DND-41 (cell line): Measurements from ENCODE around the gene HNF1B.

Experiments used
- CTCF ChIP-seq: IDR thresholded peaks from 2 replicates; pipeline ENCODE4 v1.5.1; 2012; ENCODE audit warnings: borderline replicate concordance, low read length, moderate library complexity, mild to moderate bottlenecking; ENCODE audit not compliant: poor library complexity, severe bottlenecking; ENCODE audit errors: extremely low read depth
- EZH2 ChIP-seq: IDR thresholded peaks from 3 replicates; pipeline ENCODE4 v1.6.1; 2012; ENCODE audit warnings: borderline replicate concordance, low read depth, mild to moderate bottlenecking, moderate library complexity, low read length, inconsistent platforms; ENCODE audit not compliant: severe bottlenecking

DNA sequence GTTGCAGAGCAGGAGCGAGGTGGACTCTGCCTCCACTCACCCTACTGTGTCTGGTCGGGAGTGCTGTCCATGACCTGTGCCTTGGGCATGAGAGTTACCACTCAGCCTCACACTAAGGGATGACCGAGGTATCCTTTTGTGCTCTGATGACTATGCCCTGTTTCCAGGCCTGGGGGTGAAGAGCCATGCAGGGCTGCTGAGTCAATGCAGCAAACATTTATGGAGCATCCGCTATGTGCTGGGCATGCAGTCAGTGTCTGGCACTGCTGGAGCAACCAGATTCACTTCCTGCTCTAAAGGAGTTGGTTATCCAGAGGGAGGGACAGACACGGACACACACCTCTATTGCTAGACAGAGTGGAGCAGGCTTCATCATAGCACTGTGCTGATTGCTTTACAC, 7.6 kb upstream of the HNF1B start:
- TF ChIP-seq EZH2, result no peak
- TF ChIP-seq CTCF, result no peak
